Measurements from ENCODE around the gene MYRF. TPM values are rescaled to one million over a fixed set of nuclear protein-coding genes. Genes with fewer than 3 reads are reported as not detected.
A peak's percentile ranks its signal among the peaks of the same experiment; 100 is the strongest.

MYRF gene
- polyA plus RNA-seq, 1 experiment = 2.7 TPM

DNA sequence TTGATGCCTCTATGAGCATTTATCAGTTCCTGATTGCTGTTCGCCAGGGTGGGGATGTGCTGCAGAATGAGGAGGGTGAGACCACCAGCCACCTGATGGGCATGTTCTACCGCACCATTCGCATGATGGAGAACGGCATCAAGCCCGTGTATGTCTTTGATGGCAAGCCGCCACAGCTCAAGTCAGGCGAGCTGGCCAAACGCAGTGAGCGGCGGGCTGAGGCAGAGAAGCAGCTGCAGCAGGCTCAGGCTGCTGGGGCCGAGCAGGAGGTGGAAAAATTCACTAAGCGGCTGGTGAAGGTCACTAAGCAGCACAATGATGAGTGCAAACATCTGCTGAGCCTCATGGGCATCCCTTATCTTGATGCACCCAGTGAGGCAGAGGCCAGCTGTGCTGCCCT is 43.0 kb downstream of the MYRF start:
- POLR2A ChIA-PET = no interaction called here
- H3K27me3 ChIP-seq (ENCODE audit: control insufficient read depth, insufficient read depth, low read length) = no peaks in the 10 kb centered on the region
- no peaks in the 10 kb centered on the region; the same call in 1 of the 2 replicates for H3K9me3 ChIP-seq (ENCODE audit: control insufficient read depth, insufficient read depth, low read length)
- H3K27ac ChIP-seq (ENCODE audit: low read depth, low read length) = no peak overlapping the region
- DNase-seq (ENCODE audit: low read depth, low spot score) = no peak
- CTCF ChIA-PET = interaction anchor here (1.6 to 6.2 kb wide), 6 partner anchors 20 to 313 kb away, joined by 5 to 168 read pairs (median 54); partner anchors contain the start of gene FADS1
- TF ChIP-seq, protein P1, sequence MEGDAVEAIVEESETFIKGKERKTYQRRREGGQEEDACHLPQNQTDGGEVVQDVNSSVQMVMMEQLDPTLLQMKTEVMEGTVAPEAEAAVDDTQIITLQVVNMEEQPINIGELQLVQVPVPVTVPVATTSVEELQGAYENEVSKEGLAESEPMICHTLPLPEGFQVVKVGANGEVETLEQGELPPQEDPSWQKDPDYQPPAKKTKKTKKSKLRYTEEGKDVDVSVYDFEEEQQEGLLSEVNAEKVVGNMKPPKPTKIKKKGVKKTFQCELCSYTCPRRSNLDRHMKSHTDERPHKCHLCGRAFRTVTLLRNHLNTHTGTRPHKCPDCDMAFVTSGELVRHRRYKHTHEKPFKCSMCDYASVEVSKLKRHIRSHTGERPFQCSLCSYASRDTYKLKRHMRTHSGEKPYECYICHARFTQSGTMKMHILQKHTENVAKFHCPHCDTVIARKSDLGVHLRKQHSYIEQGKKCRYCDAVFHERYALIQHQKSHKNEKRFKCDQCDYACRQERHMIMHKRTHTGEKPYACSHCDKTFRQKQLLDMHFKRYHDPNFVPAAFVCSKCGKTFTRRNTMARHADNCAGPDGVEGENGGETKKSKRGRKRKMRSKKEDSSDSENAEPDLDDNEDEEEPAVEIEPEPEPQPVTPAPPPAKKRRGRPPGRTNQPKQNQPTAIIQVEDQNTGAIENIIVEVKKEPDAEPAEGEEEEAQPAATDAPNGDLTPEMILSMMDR (IDR thresholded peaks at IDR 0.05; ENCODE audit: low read depth, low read length) = no peak
- H3K4me3 ChIP-seq (ENCODE audit: low read depth, low read length) = no peak overlapping the region

DNA sequence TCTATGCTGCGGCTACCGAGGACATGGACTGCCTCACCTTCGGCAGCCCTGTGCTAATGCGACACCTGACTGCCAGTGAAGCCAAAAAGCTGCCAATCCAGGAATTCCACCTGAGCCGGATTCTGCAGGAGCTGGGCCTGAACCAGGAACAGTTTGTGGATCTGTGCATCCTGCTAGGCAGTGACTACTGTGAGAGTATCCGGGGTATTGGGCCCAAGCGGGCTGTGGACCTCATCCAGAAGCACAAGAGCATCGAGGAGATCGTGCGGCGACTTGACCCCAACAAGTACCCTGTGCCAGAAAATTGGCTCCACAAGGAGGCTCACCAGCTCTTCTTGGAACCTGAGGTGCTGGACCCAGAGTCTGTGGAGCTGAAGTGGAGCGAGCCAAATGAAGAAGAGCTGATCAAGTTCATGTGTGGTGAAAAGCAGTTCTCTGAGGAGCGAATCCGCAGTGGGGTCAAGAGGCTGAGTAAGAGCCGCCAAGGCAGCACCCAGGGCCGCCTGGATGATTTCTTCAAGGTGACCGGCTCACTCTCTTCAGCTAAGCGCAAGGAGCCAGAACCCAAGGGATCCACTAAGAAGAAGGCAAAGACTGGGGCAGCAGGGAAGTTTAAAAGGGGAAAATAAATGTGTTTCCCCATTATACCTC is 43.6 kb downstream of the MYRF start:
- TF ChIP-seq, protein P1 (IDR thresholded peaks at IDR 0.05; ENCODE audit: low read depth, low read length) = no peak
- CTCF ChIA-PET = interaction anchor here (0.6 to 6.2 kb wide), 14 partner anchors 8 to 754 kb away, joined by 3 to 168 read pairs (median 8); partner anchors contain the start of gene FADS1
- Histone ChIP-seq H3K27ac (ENCODE audit: low read depth, low read length) (no peak overlapping the region), H3K9me3 (ENCODE audit: control insufficient read depth, insufficient read depth, low read length) (no peaks in the 10 kb centered on the region; the same call in 1 of the 2 replicates), H3K4me3 (ENCODE audit: low read depth, low read length) (no peak overlapping the region), H3K27me3 (ENCODE audit: control insufficient read depth, insufficient read depth, low read length) (no peaks in the 10 kb centered on the region)
- no peak for DNase-seq (ENCODE audit: low read depth, low spot score)
- POLR2A ChIA-PET = no interaction called here

DNA sequence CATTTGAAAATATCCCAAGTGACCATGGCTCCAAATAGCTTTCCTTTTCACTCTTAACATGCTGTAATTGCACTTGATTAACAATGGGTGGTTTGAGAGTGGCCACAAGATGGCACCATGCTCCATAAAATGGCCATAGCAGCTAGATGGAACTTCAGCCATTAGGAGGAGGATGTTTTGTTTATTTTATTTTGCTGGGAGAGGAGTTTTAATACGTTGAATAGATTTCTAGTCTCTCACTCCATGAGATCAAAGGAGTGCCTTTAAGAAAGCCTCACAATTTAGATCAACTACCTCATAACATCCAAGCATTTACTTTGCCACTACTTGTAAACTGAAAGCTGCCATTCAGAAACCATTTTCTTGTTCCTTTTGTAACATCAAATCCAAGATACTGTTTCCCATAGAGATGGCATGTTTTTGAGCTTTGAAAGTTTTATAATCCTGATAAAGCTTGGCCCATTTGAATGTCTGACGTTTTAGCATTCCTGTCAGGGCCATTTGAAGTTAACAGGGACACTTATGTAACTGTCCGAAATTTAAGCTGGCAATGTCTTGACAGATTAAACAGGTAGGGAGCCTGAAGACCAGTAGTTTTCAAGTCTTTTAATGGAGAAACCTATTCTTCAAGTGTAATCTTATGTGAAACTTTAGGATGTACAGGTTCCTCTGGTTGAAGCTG is 45.0 kb downstream of the MYRF start:
- no peaks in the 10 kb centered on the region for H3K27me3 ChIP-seq (ENCODE audit: control insufficient read depth, insufficient read depth, low read length)
- CTCF ChIA-PET = interaction anchor here (0.5 to 6.2 kb wide), 50 partner anchors 9 to 787 kb away, joined by 3 to 168 read pairs (median 5); partner anchors contain the start of genes BEST1, FADS1 and FADS2
- peak; percentile 82 for DNase-seq (ENCODE audit: low read depth, low spot score)
- POLR2A ChIA-PET = interaction anchor here (0.7 to 1.5 kb wide), 9 partner anchors 18 to 311 kb away, joined by 3 to 14 read pairs (median 4); partner anchors contain the start of genes FADS1 and FADS3
- H3K27ac ChIP-seq (ENCODE audit: low read depth, low read length) = no peak overlapping the region
- H3K4me3 ChIP-seq (ENCODE audit: low read depth, low read length) = no peak overlapping the region
- TF ChIP-seq, protein P1 (IDR thresholded peaks at IDR 0.05; ENCODE audit: low read depth, low read length) = peak; percentile 87
- no peaks in the 10 kb centered on the region; the same call in 1 of the 2 replicates for H3K9me3 ChIP-seq (ENCODE audit: control insufficient read depth, insufficient read depth, low read length)

DNA sequence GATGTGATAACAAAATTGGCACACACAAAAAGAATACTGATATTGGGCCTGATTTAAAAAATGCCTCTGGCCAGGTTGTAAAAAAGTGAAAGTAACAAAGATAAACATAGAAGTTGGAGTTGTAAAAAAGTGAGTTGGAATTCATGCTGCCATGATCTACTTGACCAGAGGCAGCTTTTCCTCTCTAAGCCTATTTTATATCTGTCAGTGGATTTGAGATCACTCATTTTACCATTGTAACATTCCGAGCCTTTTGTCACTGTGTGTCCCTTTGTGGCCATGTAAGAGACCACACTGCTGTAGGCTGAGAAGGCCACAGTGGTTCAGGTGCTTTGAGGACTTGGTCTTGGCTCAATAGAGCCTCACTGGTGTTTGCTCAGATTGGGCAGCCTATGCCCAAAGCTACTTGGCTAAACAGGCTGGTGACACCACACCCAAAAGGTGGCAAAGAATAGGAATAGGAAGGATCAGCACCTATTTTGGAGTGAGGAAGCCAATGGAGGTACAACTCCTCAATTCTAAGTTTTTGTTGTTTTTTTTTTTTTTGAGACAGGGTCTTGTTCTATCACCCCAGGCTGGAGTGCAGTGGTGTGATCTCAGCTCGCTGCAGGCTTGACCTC is 47.3 kb downstream of the MYRF start:
- DNase-seq (ENCODE audit: low read depth, low spot score) = no peak
- no peaks in the 10 kb centered on the region for H3K27me3 ChIP-seq (ENCODE audit: control insufficient read depth, insufficient read depth, low read length)
- TF ChIP-seq, protein P1 (IDR thresholded peaks at IDR 0.05; ENCODE audit: low read depth, low read length) = no peak
- H3K27ac ChIP-seq (ENCODE audit: low read depth, low read length) = no peak overlapping the region
- POLR2A ChIA-PET = interaction anchor here (0.6 kb wide), 1 partner anchor 34 kb away, joined by 3 read pairs; no protein-coding TSS in a partner anchor
- CTCF ChIA-PET = interaction anchor here (0.7 to 6.2 kb wide), 2 partner anchors 19 to 308 kb away, joined by 7 to 168 read pairs; no protein-coding TSS in a partner anchor
- no peaks in the 10 kb centered on the region for H3K9me3 ChIP-seq (ENCODE audit: control insufficient read depth, insufficient read depth, low read length)
- H3K4me3 ChIP-seq (ENCODE audit: low read depth, low read length) = no peak overlapping the region

All from AG04450 (cell line).